Stimulated activated CD4-positive, alpha-beta T cell treated with anti-CD3 and anti-CD28 coated beads, Interleukin-1b, Interleukin-23, amount 100 ng/mL, for 4 hours (primary cell): ENCODE data around the gene OIP5.
A peak's percentile ranks its signal among the peaks of the same experiment; 100 is the strongest.
"Not testable (repeated sequence)": the region's sequence is repeated elsewhere in the genome, so short reads cannot be mapped to it uniquely, and the experiment has no call there.

Experiments
- DNase-seq, 2 donors: peaks; one replicate each; pipeline ENCODE4 v3.0.0-alpha.2; 2020; ENCODE audit warnings: low read depth in 2 of 2

Gene OIP5

DNA sequence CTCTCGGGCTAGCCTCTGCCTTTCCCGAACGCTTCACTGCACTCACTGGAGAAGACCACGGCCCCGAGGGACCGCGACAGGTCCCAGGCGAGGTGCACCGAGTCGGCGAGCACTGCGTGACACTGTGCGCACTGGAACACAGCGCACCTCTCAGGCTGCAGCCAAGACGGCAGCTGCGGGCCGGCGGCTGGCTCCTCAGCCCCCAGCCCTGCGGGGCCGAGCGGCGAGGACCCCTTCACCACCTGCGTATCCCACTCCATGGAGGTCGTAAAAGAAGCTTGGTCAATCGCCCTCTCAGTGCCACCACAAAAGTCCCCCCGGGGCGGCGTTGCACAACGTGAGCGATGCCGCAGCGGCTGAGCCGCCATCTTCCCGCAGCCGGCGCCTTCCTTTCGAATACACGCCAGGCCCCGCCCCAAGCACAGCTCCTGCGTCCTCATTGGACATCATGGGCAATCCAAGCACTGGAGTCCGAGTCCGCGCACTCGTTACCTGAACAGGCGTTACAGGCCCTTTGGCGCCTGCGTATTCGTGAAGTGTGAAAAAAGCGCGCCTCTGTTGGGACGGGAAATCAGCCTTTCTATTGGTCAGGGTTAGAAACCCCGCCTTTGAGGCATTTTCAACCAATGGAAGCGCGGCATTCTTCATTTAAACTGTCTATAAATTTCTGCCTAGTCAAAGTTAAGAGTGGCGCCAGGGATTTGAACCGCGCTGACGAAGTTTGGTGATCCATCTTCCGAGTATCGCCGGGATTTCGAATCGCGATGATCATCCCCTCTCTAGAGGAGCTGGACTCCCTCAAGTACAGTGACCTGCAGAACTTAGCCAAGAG, at the start of gene OIP5, which contains the start of gene NUSAP1:
OIP5 (minus strand) TSS at position 398 of the 832 bp plus-strand sequence; CDS start at position 368, 30 bp downstream.
NUSAP1 (plus strand) TSS at position 688 of the 832 bp plus-strand sequence; CDS start at position 765, 77 bp downstream.
- peak; percentile 93 to 97 for DNase-seq

GRCh38 chr15:41377978-41378377, 45.6 kb upstream of the OIP5 start:
- DNase-seq = no peak

DNA sequence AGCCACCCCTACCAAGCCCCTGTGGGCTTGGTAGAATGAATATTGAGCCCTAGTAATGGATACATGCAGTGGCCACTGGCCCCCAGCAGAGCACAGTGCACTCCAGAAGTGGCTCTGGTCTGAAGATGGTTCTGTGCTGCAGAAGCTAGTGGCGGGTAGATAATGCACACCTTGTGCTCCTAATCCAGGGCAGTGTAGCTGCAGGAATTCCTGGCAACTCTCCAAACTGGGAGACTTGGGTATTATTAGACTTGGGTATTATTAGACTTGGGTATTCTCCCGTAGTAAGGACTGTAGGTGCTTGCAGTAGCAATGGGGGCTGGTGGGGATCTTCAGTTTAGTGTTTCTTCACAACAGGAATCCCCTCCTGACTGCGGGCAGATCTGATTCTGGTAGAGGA, 35.0 kb upstream of the OIP5 start:
- no peak for DNase-seq

DNA sequence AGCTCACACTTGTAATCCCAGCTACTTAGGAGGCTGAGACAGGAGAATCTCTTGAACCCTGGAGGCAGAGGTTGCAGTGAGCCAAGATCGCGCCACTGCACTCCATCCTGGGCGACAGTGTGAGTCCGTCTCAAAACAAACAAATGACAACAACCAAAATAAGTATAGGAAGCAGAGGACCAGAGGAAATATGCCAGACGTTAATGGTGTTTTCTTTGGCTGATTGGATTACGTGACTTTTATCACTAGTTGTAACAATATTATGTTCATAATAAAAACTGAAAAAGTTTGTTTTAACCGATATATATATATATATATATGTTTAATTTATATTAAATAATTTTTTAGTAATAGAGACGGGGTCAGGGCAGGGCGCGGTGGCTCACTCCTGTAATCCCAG, 22.0 kb upstream of the OIP5 start:
- DNase-seq = no peak

GRCh38 chr15:41350057-41350717, 17.8 kb upstream of the OIP5 start:
- no peak for DNase-seq

GRCh38 chr15:41347236-41347635, 14.8 kb upstream of the OIP5 start:
- DNase-seq = no peak

GRCh38 chr15:41341519-41341918, 9.1 kb upstream of the OIP5 start:
- DNase-seq = no peak

- no peak for DNase-seq
These were observed 7.9 kb upstream of the OIP5 start for GRCh38 chr15:41340189-41340695.

GRCh38 chr15:41337631-41338522, 5.5 kb upstream of the OIP5 start:
- no peak for DNase-seq

- DNase-seq = no peak
These were observed 4.7 kb upstream of the OIP5 start for GRCh38 chr15:41337047-41337446.

DNA sequence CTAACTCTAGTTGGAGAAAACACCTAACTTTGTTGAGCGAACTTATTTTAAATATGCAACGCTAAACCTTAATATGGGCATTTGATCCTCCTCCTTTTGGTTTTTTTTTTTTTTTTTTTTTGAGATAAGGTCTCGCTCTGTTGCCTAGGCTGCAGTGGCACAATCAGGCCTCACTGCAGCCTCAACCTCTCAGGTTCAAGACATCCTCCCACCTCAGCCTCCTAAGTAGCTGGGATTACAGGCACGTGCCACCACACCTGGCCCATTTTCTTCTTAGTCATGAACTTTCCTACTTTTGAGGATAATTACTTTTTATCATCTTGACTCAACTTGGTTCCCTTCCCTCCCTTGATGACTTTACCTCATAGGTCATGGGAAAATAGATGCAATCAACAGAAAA, 4.2 kb upstream of the OIP5 start:
- no peak for DNase-seq

GRCh38 chr15:41334293-41335120, 2.1 kb upstream of the OIP5 start:
- no peak for DNase-seq

GRCh38 chr15:41333026-41333562, 703 bp upstream of the OIP5 start:
- DNase-seq = no peak

GRCh38 chr15:41331833-41332193, 578 bp downstream of the OIP5 start:
- no peak for DNase-seq

DNA sequence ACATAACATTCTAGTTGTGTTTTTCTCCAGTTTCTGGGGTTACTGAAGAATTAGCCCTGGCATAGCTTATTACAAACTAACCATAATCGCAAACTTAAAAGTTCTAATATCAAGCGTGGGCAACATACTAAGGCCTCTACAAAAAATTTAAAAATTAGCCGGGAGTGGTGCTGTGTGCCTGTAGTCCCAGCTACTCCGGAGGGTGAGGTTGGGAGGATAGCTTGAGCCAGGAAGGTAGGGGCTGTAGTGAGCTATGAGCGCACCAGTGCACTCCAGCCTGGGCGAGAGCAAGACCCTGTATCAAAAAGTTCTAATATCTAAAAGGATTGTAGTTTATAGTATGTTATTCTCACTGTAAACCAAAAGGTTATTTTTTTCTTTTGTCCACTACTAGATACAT, 1.1 kb downstream of the OIP5 start:
- DNase-seq = no peak

- no peak for DNase-seq
These were observed 8.8 kb downstream of the OIP5 start for GRCh38 chr15:41323611-41324010.

DNA sequence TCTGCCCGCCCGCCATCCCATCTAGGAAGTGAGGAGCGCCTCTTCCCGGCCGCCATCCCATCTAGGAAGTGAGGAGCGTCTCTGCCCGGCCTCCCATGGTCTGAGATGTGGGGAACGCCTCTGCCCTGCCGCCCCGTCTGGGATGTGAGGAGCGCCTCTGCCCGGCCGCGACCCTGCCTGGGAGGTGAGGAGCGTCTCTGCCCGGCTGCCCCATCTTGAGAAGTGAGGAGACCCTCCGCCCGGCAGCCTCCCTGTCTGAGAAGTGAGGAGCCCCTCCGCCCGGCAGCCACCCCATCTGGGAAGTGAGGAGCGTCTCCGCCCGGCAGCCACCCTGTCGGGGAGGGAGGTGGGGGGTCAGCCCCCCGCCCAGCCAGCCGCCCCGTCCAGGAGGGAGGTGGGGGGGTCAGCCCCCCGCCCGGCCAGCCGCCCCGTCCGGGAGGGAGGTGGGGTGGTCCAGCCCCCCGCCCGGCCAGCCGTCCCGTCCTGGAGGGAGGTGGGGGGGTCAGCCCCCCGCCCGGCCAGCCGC, 11.5 kb downstream of the OIP5 start:
- not testable (repeated sequence) for DNase-seq

DNA sequence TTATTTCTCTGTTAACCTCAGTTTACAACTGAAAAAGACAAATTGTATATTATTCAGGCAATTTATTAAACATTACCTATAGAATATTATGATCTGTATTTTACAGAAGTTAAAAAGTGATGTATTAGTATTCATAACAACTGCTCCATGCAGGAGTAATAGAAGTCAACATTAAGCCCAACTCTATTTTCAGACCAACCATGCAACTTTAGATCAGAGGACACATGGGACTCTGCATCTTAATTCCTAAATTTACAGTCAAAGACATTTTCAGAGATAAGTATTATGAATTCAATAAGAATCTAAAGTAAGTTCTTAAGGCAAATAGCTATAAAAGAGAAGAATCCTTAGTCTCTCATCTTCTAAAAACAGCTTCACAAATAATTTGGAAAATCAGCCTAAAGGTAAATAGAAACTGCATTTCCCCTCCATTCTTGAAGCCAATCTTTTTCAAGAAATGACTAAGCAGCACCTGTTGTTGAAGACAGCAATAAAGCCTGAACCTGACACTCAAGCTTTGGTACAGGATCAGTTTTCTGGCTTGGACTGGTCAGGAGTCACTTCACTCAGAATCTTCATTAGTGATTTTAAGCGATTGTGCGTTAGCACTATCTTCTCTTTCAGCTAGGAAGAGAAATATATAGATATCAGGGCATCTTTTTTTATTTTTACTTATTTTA, 23.0 kb downstream of the OIP5 start:
- no peak for DNase-seq

- no peak for DNase-seq
These were observed 24.7 kb downstream of the OIP5 start for GRCh38 chr15:41307679-41308078.
